Activated CD4-positive, alpha-beta memory T cell treated with anti-CD3 and anti-CD28 coated beads, Interleukin-2, amount 10 ng/mL, durations not matched to agents 7 days and 5 days (primary cell): ENCODE data around the gene VSIG2. TPM values are rescaled to one million over a fixed set of nuclear protein-coding genes. Genes with fewer than 3 reads are reported as not detected.

Experiments used
- CTCF ChIA-PET: fragments of 350-600 bp; sonication (Branson Sonifier 250); formaldehyde crosslinking; loops from one replicate; lab custom pipeline; 2021; ENCODE audit warnings: antibody characterized with exemption, inconsistent platforms; lab: Charles Lee
- POLR2A ChIA-PET: fragments of 350-600 bp; sonication (Branson Sonifier 250); formaldehyde crosslinking; loops from one replicate; lab custom pipeline; 2021; ENCODE audit warnings: antibody characterized with exemption; lab: Charles Lee
- DNase-seq: peaks from one replicate; pipeline ENCODE4 v3.0.0-alpha.2; 2020
- H3K27ac Mint-ChIP-seq: one replicate; pipeline ENCODE4 v1.8.0; 2021; ENCODE audit warnings: mild to moderate bottlenecking, mixed read lengths
- H3K27me3 Mint-ChIP-seq: one replicate; pipeline ENCODE4 v1.8.0; 2021; ENCODE audit warnings: mixed read lengths
- H3K36me3 Mint-ChIP-seq: one replicate; pipeline ENCODE4 v1.8.0; 2021; ENCODE audit warnings: low read depth, mixed read lengths
- H3K4me1 Mint-ChIP-seq: one replicate; pipeline ENCODE4 v1.8.0; 2021; ENCODE audit warnings: mixed read lengths
- H3K4me3 Mint-ChIP-seq: one replicate; pipeline ENCODE4 v1.8.0; 2021; ENCODE audit warnings: mild to moderate bottlenecking, mixed read lengths
- H3K9me3 Mint-ChIP-seq: one replicate; pipeline ENCODE4 v1.8.0; 2021; ENCODE audit warnings: mixed read lengths
- total RNA-seq, 2 experiments: library from RNA; stranded (reverse); gene quantifications; one replicate each; pipeline ENCODE4 v1.2.3, GENCODE V29; 2021

Gene VSIG2, protein sequence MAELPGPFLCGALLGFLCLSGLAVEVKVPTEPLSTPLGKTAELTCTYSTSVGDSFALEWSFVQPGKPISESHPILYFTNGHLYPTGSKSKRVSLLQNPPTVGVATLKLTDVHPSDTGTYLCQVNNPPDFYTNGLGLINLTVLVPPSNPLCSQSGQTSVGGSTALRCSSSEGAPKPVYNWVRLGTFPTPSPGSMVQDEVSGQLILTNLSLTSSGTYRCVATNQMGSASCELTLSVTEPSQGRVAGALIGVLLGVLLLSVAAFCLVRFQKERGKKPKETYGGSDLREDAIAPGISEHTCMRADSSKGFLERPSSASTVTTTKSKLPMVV
- under 1 TPM; 0.38 to 0.55 TPM for total RNA-seq

DNA sequence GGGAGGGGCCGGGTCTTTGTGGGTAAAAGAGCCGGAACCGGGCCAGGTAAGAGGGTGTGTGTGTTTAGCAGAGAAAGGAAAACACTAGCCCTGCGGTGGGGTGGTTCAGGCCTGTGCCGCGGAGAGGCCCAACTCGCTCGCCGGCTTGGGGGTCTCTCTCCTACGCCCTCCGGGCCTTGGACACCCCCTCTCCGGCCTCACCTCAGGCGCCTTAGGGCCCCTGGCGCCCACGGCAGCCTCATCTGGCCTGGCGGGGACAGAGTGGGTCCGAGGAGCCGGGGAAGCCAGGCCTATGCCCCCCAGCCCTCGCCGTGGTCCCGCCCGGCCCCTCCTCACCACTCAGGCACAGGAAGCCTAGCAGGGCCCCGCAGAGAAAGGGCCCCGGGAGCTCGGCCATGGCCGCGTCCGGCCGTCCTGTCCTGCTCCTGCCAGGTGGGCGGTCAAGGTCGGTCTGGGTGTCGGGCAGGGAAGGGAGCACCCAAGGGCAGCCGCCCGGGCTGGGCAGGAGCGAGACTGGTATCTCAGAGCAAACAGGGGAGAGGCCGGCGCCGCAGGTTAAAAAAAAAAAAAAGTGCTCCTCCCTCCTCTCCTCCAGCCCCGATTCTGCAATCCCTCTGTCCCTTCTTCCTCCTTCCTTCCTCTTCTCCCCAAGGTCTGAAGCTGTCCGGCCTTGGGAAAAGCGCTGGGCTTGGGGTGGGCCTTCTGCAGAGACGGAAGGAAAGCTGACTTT lies at the start of gene VSIG2:
VSIG2 (minus strand) TSS at position 515 of the 730 bp plus-strand sequence; CDS start at position 397, 118 bp downstream.
- CTCF ChIA-PET = interaction anchor here (0.7 to 1.6 kb wide), 4 partner anchors 12 to 1121 kb away, joined by 3 to 17 read pairs (median 3); partner anchors contain the start of gene NRGN
- Mint-ChIP-seq H3K9me3 (no peaks in the 10 kb centered on the region), H3K27ac (no peak within 1 kb of the TSS), H3K36me3 (no peaks in the 10 kb centered on the region), H3K27me3 (peaks cover 15% of the 10 kb centered on the region), H3K4me1 (peaks cover 30% of the 10 kb centered on the region), H3K4me3 (peak within 1 kb of the TSS; percentile 21)
- POLR2A ChIA-PET = interaction anchor here (1.6 kb wide), 1 partner anchor 11 kb away, joined by 4 read pairs; the partner anchor contains the start of gene ESAM
- no peak for DNase-seq

- H3K36me3 Mint-ChIP-seq = peaks cover 5% of the 10 kb centered on the region
- no peaks in the 10 kb centered on the region for H3K9me3 Mint-ChIP-seq
- ChIA-PET POLR2A (interaction anchor here (1.0 to 2.8 kb wide), 12 partner anchors 13 to 311 kb away, joined by 3 to 15 read pairs (median 4); partner anchors contain the start of genes ESAM, TBRG1 and TMEM218), CTCF (interaction anchor here (1.1 to 5.5 kb wide), 9 partner anchors 8 to 145 kb away, joined by 3 to 40 read pairs (median 5); partner anchors contain the start of gene ESAM)
- peak overlapping the region; percentile 79 for H3K27ac Mint-ChIP-seq
- H3K27me3 Mint-ChIP-seq = peaks cover 2% of the 10 kb centered on the region
- peak overlapping the region; percentile 77 for H3K4me3 Mint-ChIP-seq
- H3K4me1 Mint-ChIP-seq = peaks cover 38% of the 10 kb centered on the region
- no peak for DNase-seq
Observed at GRCh38 chr11:124801014-124801413, 49.0 kb upstream of the VSIG2 start.

- H3K27me3 Mint-ChIP-seq = peaks cover 2% of the 10 kb centered on the region
- peak; percentile 86 for DNase-seq
- POLR2A ChIA-PET = interaction anchor here (0.7 to 2.8 kb wide), 16 partner anchors 9 to 311 kb away, joined by 3 to 15 read pairs (median 5); partner anchors contain the start of genes ESAM, SIAE, SPA17 and TBRG1
- peak within 1 kb of the TSS; percentile 89 for H3K27ac Mint-ChIP-seq
- H3K4me1 Mint-ChIP-seq = peaks cover 38% of the 10 kb centered on the region
- H3K4me3 Mint-ChIP-seq = peak within 1 kb of the TSS; percentile 88
- CTCF ChIA-PET = interaction anchor here (0.9 to 5.5 kb wide), 9 partner anchors 9 to 145 kb away, joined by 3 to 40 read pairs (median 5); partner anchors contain the start of gene ESAM
- H3K9me3 Mint-ChIP-seq = no peaks in the 10 kb centered on the region
- peaks cover 5% of the 10 kb centered on the region for H3K36me3 Mint-ChIP-seq
Observed at GRCh38 chr11:124800226-124800929, 48.3 kb upstream of the VSIG2 start, which contains the start of gene MSANTD2. Gene MSANTD2, minus strand, starts transcription at chr11:124800406. Its CDS starts 26 bp downstream, at chr11:124800380.

DNA sequence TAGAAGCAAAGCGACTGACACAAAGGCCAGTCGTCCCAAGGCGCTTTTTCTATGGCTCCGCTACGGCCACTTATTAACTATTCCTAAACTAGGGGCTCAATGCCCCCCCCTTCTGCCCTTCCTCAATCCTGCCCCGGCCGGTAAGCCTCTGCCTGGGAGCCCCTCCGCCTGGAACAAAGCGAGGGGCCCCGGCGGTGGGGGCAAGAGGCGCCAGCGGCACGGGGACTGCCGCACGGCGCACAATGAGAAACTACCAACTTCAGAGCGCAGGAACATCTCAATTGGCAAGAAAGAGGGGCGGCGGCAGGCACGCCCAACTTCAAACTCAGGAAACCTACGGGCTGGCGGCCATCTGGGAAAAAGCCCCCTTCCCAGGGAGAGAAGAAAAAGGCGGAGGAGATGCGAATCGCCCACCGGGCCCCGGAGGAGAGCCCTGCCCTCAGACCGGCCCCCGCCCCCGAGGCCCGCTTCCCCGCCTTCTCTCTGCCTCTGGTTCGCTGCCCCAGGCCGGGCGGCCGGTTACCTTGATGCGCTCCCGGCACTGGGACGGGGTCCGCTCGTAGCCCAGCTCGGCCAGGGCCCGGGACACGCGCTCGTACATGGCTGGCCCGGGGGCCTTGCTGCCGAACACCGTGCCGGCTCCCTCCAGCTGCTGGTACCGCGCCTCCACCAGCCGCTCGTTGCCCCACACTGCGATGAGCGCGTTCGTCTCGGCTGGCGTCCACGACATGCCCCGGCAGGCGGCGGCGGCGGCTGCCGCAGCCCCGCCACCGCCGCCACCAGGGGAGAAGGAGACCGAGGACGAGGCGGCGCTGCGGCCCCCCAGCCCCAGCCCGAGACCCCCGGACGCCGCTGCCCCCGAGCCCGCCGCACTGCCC lies 47.5 kb upstream of the VSIG2 start:
- CTCF ChIA-PET = interaction anchor here (0.8 to 5.5 kb wide), 11 partner anchors 11 to 146 kb away, joined by 3 to 40 read pairs (median 15); partner anchors contain the start of genes ESAM, ROBO3, SIAE and SPA17
- Mint-ChIP-seq H3K9me3 (no peaks in the 10 kb centered on the region), H3K27ac (peak overlapping the region; percentile 89), H3K4me1 (peaks cover 38% of the 10 kb centered on the region), H3K27me3 (peaks cover 2% of the 10 kb centered on the region), H3K36me3 (peaks cover 5% of the 10 kb centered on the region), H3K4me3 (peak overlapping the region; percentile 88)
- peak; percentile 42 for DNase-seq
- POLR2A ChIA-PET = interaction anchor here (0.7 to 2.8 kb wide), 19 partner anchors 8 to 177 kb away, joined by 3 to 15 read pairs (median 5); partner anchors contain the start of genes ESAM, SIAE, SPA17 and TBRG1

GRCh38 chr11:124798991-124799347 lies 46.9 kb upstream of the VSIG2 start:
- CTCF ChIA-PET = interaction anchor here (0.8 to 5.5 kb wide), 8 partner anchors 35 to 129 kb away, joined by 3 to 40 read pairs (median 9); partner anchors contain the start of genes ESAM, ROBO3, SIAE and SPA17
- POLR2A ChIA-PET = interaction anchor here (0.8 to 2.8 kb wide), 9 partner anchors 8 to 176 kb away, joined by 3 to 15 read pairs (median 7); partner anchors contain the start of genes ESAM, SIAE, SPA17 and TBRG1
- Mint-ChIP-seq H3K27ac (peak overlapping the region; percentile 89), H3K4me3 (peak overlapping the region; percentile 88), H3K9me3 (no peaks in the 10 kb centered on the region), H3K36me3 (peaks cover 5% of the 10 kb centered on the region), H3K4me1 (peaks cover 41% of the 10 kb centered on the region), H3K27me3 (peaks cover 2% of the 10 kb centered on the region)
- peak; percentile 18 for DNase-seq

GRCh38 chr11:124796312-124796711 lies 44.3 kb upstream of the VSIG2 start:
- H3K9me3 Mint-ChIP-seq = no peaks in the 10 kb centered on the region
- peaks cover 5% of the 10 kb centered on the region for H3K36me3 Mint-ChIP-seq
- peaks cover 50% of the 10 kb centered on the region for H3K4me1 Mint-ChIP-seq
- no peak overlapping the region for H3K4me3 Mint-ChIP-seq
- CTCF ChIA-PET = interaction anchor here (0.8 to 4.3 kb wide), 4 partner anchors 17 to 126 kb away, joined by 4 to 29 read pairs (median 14); no protein-coding TSS in a partner anchor
- H3K27ac Mint-ChIP-seq = no peak overlapping the region
- H3K27me3 Mint-ChIP-seq = no peaks in the 10 kb centered on the region
- POLR2A ChIA-PET = no interaction called here
- DNase-seq = no peak

GRCh38 chr11:124793466-124794278 lies 41.6 kb upstream of the VSIG2 start:
- Mint-ChIP-seq H3K9me3 (no peaks in the 10 kb centered on the region), H3K4me3 (no peak overlapping the region), H3K4me1 (peaks cover 41% of the 10 kb centered on the region), H3K27ac (no peak overlapping the region), H3K36me3 (peaks cover 5% of the 10 kb centered on the region), H3K27me3 (no peaks in the 10 kb centered on the region)
- no peak for DNase-seq
- ChIA-PET POLR2A (interaction anchor here (0.8 to 0.9 kb wide), 2 partner anchors 20 to 31 kb away, joined by 3 to 4 read pairs; no protein-coding TSS in a partner anchor), CTCF (interaction anchor here (0.6 to 3.5 kb wide), 25 partner anchors 8 to 696 kb away, joined by 3 to 32 read pairs (median 3); partner anchors contain the start of genes ESAM, SIAE and SPA17)

- ChIA-PET CTCF (interaction anchor here (0.6 to 3.5 kb wide), 4 partner anchors 11 to 123 kb away, joined by 3 to 27 read pairs (median 5); partner anchors contain the start of gene ESAM), POLR2A (interaction anchor here (0.8 to 1.5 kb wide), 2 partner anchors 7 to 8 kb away, joined by 3 to 5 read pairs; partner anchors contain the start of gene MSANTD2)
- H3K27me3 Mint-ChIP-seq = no peaks in the 10 kb centered on the region
- H3K27ac Mint-ChIP-seq = no peak overlapping the region
- DNase-seq = no peak
- no peaks in the 10 kb centered on the region for H3K9me3 Mint-ChIP-seq
- no peaks in the 10 kb centered on the region for H3K36me3 Mint-ChIP-seq
- H3K4me3 Mint-ChIP-seq = no peak overlapping the region
- peaks cover 26% of the 10 kb centered on the region for H3K4me1 Mint-ChIP-seq
Observed at GRCh38 chr11:124791626-124792341, 39.7 kb upstream of the VSIG2 start.

DNA sequence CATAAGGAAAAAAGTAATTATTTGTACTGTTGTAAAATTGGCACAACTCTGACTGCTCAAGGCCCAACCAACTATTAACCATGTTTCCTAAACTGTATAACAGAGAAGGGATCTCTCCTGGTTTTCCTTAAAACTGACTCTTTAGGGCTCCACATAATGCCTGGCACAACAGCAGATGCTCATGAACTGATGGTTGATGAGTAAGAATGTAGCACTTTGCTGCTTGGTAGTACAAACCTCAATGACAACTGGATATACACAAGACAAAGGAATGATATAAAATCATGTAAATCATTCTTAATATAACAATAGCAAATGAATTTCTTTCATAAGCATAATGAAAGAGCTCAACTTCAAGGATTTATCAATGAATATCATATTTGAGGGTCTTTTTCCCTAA lies 36.5 kb upstream of the VSIG2 start:
- no peaks in the 10 kb centered on the region for H3K36me3 Mint-ChIP-seq
- CTCF ChIA-PET = interaction anchor here (0.7 to 1.6 kb wide), 2 partner anchors 12 to 117 kb away, joined by 3 read pairs; partner anchors contain the start of gene MSANTD2
- no peaks in the 10 kb centered on the region for H3K9me3 Mint-ChIP-seq
- POLR2A ChIA-PET = interaction anchor here (1.9 kb wide), 1 partner anchor 12 kb away, joined by 5 read pairs; the partner anchor contains the start of gene MSANTD2
- no peaks in the 10 kb centered on the region for H3K27me3 Mint-ChIP-seq
- H3K4me3 Mint-ChIP-seq = no peak overlapping the region
- peaks cover 21% of the 10 kb centered on the region for H3K4me1 Mint-ChIP-seq
- DNase-seq = no peak
- no peak overlapping the region for H3K27ac Mint-ChIP-seq

DNA sequence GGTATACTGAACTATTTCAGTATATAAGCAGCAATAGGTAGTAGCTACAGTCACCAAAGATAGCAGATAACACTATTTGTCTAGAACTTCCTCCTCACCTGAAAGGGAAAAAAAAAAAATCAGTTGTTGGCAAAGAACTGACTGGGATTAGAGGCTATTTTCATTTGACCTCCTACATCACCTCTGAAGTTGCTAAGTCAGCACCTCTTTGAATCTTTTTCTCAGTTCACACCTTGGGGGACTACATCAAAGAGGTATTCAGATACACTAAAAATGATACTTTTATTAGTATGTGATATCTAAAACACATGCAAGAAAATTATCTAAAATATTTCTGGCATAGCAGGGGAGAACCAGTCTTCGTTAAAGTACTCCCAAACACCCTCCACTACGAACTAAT lies 32.0 kb upstream of the VSIG2 start:
- Mint-ChIP-seq H3K4me3 (no peak overlapping the region), H3K4me1 (no peaks in the 10 kb centered on the region), H3K27me3 (no peaks in the 10 kb centered on the region), H3K36me3 (no peaks in the 10 kb centered on the region), H3K27ac (no peak overlapping the region), H3K9me3 (no peaks in the 10 kb centered on the region)
- no peak for DNase-seq
- ChIA-PET CTCF (interaction anchor here (0.6 to 2.5 kb wide), 3 partner anchors 10 to 140 kb away, joined by 3 to 12 read pairs (median 10); partner anchors contain the start of gene ESAM), POLR2A (no interaction called here)
